Epithelial cell of prostate (primary cell): ENCODE data around the gene SORL1-AS1.
A peak's percentile ranks its signal among the peaks of the same experiment; 100 is the strongest.

ENCODE experiments used
- DNase-seq: peaks from one replicate; pipeline ENCODE4 v3.0.0-alpha.2; 2011; ENCODE audit warnings: low read depth, low spot score
- H3K27ac ChIP-seq: fragments of 450-650 bp; 2 replicates; pipeline ENCODE4 v1.5.1; 2017; ENCODE audit warnings: mild to moderate bottlenecking

SORL1-AS1 gene

GRCh38 chr11:121408830-121409229, 43.9 kb downstream of the SORL1-AS1 start:
- no peak overlapping the region for H3K27ac ChIP-seq
- DNase-seq: no peak

DNA sequence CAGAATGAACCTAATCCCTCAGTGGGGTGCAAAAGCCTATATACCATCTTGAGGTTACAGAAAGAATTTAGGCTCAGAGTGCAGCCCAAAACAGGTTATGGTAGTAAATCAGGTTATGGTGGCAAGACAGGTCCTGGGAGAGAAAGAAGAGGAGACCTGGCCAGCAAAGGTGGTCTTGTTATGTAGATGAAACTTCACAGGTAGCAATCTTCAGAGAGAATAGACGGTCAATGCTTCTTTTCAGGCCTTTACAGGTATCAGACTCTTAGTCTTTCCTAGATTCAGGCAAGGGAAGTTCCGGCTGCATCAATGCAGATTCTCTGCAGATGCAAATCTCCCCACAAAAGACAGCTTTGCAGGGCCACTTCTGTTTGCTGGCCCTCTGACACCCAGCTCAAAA, 46.5 kb downstream of the SORL1-AS1 start:
- no peak overlapping the region for H3K27ac ChIP-seq

GRCh38 chr11:121405646-121406045, 47.1 kb downstream of the SORL1-AS1 start:
- DNase-seq: no peak
- H3K27ac ChIP-seq: no peak overlapping the region

More for the DNA sequence above, 46.5 kb downstream of the SORL1-AS1 start:
- DNase-seq: no peak

DNA sequence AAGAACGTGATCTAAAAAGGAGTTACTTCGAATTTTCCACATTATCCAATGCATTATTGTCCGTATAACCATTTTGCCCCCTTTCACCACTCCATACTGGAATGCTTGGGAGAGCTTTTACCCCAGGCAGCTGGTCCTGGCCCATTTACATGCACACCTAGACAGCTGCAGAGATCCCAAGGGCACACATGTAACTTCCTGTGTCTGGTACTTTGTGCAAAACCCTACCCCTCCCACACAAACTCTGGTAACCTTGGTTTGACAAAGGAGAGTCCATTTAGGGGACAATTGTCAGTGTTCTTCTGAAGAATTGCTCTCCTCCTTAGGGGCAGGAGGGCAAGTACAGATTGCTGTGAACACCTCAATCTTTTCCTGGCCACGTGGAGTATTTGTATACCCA, 58.0 kb downstream of the SORL1-AS1 start:
- no peak for DNase-seq
- no peak overlapping the region for H3K27ac ChIP-seq

GRCh38 chr11:121393855-121394254, 58.9 kb downstream of the SORL1-AS1 start:
- H3K27ac ChIP-seq: no peak overlapping the region
- no peak for DNase-seq

DNA sequence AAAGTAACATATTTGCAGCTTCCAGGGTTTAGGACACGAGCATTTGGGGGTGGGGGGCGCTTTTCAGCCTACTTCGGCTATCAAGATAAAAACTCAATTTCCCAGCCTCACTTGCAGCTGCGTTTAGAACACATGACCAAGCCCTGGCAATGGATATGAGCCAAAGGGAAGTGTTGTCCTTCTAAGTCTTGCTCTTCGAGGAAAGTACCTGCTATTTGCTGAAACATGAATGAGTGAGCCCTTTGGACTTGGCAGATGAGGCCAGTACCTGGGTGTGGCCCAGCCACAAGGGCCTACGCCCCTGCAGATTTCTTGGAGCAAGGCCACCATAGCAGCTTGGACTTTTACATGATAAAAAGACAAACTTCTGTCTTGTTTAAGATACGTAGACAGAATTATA, 60.9 kb downstream of the SORL1-AS1 start:
- peak; percentile 68 for DNase-seq
- no peak overlapping the region for H3K27ac ChIP-seq

DNA sequence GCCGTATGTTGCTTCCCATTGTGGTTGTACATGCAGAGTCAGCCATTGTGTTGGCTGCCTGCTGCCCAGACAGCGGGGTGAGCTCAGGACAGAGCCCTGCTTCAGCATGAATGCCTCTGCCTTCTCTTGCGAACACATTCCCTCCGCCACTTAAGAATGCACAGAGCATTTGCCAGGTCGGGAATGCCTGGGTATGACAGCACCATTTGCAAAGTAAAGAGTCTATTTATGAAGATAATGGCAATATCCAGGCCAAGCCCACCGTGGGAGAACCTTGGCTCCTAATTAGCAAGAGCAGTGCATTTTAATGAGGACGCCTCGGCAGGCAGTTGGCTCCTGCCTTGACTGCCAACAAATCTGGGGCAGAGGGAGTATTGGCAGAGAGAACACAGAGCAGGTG, 63.1 kb downstream of the SORL1-AS1 start:
- no peak overlapping the region for H3K27ac ChIP-seq
- DNase-seq: no peak
